Activated T-helper 17 cell treated with anti-CD3 and anti-CD28 coated beads, Interleukin-2, amount 50 U/mL, for 72 hours (primary cell): ENCODE results near the gene ARID3A. TPM values are rescaled to one million over a fixed set of nuclear protein-coding genes. Genes with fewer than 3 reads are reported as not detected.

Source experiments
- ATAC-seq: fragments of 150-1000 bp; cut with Tn5 transposase; replicated peaks from 2 replicates; pipeline ENCODE4 v1.10.0; 2021; ENCODE audit warnings: mild to moderate bottlenecking, moderate library complexity
- H3K27ac Mint-ChIP-seq: one replicate; pipeline ENCODE4 v1.8.0; 2022; ENCODE audit warnings: mixed read lengths
- H3K27me3 Mint-ChIP-seq: one replicate; pipeline ENCODE4 v1.8.0; 2022; ENCODE audit warnings: mixed read lengths
- H3K36me3 Mint-ChIP-seq: one replicate; pipeline ENCODE4 v1.8.0; 2022; ENCODE audit warnings: low read depth, mild to moderate bottlenecking, mixed read lengths
- H3K4me1 Mint-ChIP-seq: one replicate; pipeline ENCODE4 v1.8.0; 2022; ENCODE audit warnings: mixed read lengths
- H3K4me3 Mint-ChIP-seq: one replicate; pipeline ENCODE4 v1.8.0; 2022; ENCODE audit warnings: mild to moderate bottlenecking, mixed read lengths
- H3K9me3 Mint-ChIP-seq: one replicate; pipeline ENCODE4 v1.8.0; 2022; ENCODE audit warnings: mixed read lengths
- total RNA-seq, 2 donors: library from RNA; stranded (reverse); gene quantifications; one replicate each; pipeline ENCODE4 v1.2.3, GENCODE V29; 2022

Gene ARID3A
- total RNA-seq, 2 donors from 2014 or later: 50.3 to 79.3 TPM

GRCh38 chr19:1004803-1005664 lies 79.2 kb downstream of the ARID3A start:
- no peak overlapping the region for H3K4me3 Mint-ChIP-seq
- no peak for ATAC-seq

GRCh38 chr19:1006711-1007398 lies 81.0 kb downstream of the ARID3A start:
- ATAC-seq: no peak
- Mint-ChIP-seq H3K9me3 (no peaks in the 10 kb centered on the region), H3K36me3 (no peaks in the 10 kb centered on the region), H3K4me1 (peaks cover 5% of the 10 kb centered on the region), H3K4me3 (no peak overlapping the region), H3K27ac (no peak overlapping the region), H3K27me3 (peaks cover 5% of the 10 kb centered on the region)

More at GRCh38 chr19:1004803-1005664, 79.2 kb downstream of the ARID3A start:
- no peaks in the 10 kb centered on the region for H3K9me3 Mint-ChIP-seq
- peaks cover 5% of the 10 kb centered on the region for H3K4me1 Mint-ChIP-seq
- peaks cover 8% of the 10 kb centered on the region for H3K27me3 Mint-ChIP-seq
- H3K36me3 Mint-ChIP-seq: no peaks in the 10 kb centered on the region
- H3K27ac Mint-ChIP-seq: no peak overlapping the region

DNA sequence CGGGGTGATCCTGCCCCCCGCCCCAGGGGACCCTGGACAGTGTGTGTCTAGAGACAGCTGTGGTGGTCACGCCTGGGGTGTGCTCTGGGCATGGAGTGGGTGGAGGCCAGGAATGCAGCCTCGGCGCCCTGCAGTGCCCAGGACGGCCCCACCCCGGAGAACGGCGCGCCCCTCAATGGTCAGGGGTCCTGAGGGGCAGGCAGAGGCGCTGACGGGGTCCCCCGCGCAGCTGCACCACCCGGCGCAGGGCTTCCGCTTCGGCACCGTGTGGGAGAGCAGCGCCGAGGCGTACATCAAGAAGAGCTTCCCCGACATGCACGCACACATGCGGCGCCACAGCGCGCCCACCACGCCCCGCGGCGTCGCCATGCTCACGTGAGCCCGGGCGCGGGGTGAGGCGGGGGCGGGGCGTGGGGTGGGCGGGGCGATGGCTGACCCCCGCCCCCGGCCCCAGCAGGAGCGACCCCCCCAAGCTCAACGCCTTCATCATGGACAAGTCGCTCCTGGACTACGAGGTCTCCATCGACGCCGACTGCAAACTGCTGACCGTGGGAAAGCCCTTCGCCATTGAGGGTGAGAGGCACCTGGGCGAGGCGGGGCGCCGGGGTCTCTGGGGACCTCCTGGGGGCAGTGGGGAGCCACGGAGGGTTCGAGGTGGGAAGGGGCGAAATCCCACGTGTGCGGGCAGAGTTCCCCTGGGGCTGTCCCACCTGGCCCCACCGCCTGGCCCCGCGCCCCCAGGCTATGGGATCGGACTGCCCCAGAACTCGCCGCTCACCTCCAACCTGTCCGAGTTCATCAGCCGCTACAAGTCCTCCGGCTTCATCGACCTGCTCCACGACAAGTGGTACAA lies 81.8 kb downstream of the ARID3A start:
- Mint-ChIP-seq H3K9me3 (no peaks in the 10 kb centered on the region), H3K4me1 (peaks cover 2% of the 10 kb centered on the region), H3K27ac (no peak overlapping the region), H3K4me3 (no peak overlapping the region), H3K27me3 (peaks cover 2% of the 10 kb centered on the region), H3K36me3 (no peaks in the 10 kb centered on the region)
- no peak for ATAC-seq

DNA sequence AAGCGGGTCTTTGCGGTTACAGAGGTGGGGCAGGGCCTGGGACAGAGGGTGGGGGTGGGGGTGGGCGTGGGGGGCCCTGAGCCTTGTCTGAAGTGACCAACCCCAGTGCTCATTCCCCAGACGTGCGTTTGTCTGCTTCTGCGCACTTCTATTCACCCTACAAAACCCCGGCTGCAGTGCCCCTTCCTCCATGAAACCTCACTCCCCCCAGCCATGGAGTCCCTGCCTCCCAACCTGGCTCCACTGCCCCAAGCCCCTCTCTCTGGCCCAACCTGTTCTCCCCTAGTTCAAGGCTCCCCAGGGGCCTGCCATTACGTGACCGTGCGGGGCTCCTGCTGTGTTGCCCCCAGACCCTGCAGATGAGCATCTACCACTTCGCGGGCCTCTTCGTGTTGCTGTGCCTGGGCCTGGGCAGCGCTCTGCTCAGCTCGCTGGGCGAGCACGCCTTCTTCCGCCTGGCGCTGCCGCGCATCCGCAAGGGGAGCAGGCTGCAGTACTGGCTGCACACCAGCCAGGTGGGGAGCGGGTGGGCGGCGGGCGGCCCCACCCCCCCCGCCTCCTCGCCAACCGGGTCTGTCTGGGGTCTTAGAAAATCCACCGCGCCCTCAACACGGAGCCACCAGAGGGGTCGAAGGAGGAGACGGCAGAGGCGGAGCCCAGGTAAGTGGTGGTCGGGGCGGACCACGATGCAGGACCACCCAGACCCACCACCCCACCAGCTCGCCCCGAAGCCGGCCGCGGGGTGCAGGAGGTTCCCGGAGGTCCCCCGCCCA lies 82.6 kb downstream of the ARID3A start:
- no peak overlapping the region for H3K4me3 Mint-ChIP-seq
- no peaks in the 10 kb centered on the region for H3K4me1 Mint-ChIP-seq
- no peak overlapping the region for H3K27ac Mint-ChIP-seq
- H3K27me3 Mint-ChIP-seq: no peaks in the 10 kb centered on the region
- H3K36me3 Mint-ChIP-seq: no peaks in the 10 kb centered on the region
- ATAC-seq: no peak
- no peaks in the 10 kb centered on the region for H3K9me3 Mint-ChIP-seq

DNA sequence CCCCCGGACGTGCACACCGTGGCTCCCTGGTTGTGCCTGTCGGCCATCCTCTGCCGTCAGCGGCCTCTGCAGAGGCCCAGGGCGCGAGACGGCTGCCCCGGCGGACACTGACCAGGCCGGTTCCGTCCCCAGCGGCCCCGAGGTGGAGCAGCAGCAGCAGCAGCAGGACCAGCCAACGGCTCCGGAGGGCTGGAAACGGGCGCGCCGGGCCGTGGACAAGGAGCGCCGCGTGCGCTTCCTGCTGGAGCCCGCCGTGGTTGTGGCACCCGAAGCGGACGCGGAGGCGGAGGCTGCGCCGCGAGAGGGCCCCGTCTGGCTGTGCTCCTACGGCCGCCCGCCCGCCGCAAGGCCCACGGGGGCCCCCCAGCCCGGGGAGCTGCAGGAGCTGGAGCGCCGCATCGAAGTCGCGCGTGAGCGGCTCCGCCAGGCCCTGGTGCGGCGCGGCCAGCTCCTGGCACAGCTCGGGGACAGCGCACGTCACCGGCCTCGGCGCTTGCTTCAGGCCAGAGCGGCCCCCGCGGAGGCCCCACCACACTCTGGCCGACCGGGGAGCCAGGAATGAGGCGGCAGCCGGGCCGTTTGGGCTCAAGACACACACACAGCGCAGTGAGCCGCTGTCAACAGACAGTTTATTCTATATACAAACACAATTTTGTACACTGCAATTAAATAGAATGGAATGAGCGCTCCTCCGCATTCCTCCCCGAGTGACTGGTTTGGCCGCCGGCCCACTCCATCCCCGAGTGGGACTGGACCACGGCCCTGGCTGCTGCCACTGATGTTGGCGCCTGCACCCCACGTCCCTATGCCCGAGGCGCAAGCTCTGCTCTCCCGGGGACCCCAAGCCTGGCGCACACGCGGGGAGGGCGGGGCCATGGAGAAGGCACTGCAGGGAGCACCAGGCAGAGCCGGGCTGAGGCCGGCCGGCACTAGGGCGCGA lies 83.5 kb downstream of the ARID3A start:
- Mint-ChIP-seq H3K27ac (no peak overlapping the region), H3K4me1 (no peaks in the 10 kb centered on the region), H3K9me3 (no peaks in the 10 kb centered on the region), H3K36me3 (no peaks in the 10 kb centered on the region), H3K27me3 (no peaks in the 10 kb centered on the region), H3K4me3 (no peak overlapping the region)
- no peak for ATAC-seq

GRCh38 chr19:1009981-1010538 lies 84.2 kb downstream of the ARID3A start:
- no peak for ATAC-seq
- no peaks in the 10 kb centered on the region for H3K9me3 Mint-ChIP-seq
- no peaks in the 10 kb centered on the region for H3K27me3 Mint-ChIP-seq

GRCh38 chr19:1010586-1011510 lies 85.0 kb downstream of the ARID3A start:
- ATAC-seq: no peak
- H3K4me3 Mint-ChIP-seq: no peak overlapping the region
- no peak overlapping the region for H3K27ac Mint-ChIP-seq
- no peaks in the 10 kb centered on the region for H3K36me3 Mint-ChIP-seq
- H3K9me3 Mint-ChIP-seq: no peaks in the 10 kb centered on the region
- H3K4me1 Mint-ChIP-seq: no peaks in the 10 kb centered on the region
- H3K27me3 Mint-ChIP-seq: no peaks in the 10 kb centered on the region

More at GRCh38 chr19:1009981-1010538, 84.2 kb downstream of the ARID3A start:
- Mint-ChIP-seq H3K36me3 (no peaks in the 10 kb centered on the region), H3K4me1 (no peaks in the 10 kb centered on the region), H3K4me3 (no peak overlapping the region), H3K27ac (no peak overlapping the region)

- Mint-ChIP-seq H3K9me3 (no peaks in the 10 kb centered on the region), H3K27me3 (no peaks in the 10 kb centered on the region)
Measured at GRCh38 chr19:1011831-1012333, 86.0 kb downstream of the ARID3A start.

DNA sequence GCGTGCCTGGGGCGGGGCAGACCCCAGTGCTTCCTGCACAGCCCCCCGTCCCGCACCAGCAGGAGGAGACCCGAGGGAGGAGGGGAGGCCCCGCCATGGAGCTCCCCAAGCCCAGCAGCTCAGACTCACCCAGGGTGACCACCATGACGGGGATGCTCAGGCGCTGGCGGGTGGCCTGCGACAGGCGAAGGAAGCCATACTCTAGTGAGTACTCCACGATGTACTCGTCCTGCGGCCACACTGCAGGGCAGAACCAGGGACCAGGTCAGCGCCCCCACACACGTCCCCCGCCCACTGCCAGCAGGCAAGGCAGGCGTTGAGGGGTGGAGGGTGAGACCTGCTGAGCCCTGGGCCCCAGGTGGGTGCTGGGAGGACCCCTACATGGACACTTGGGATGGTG lies 86.5 kb downstream of the ARID3A start:
- Mint-ChIP-seq H3K27me3 (no peaks in the 10 kb centered on the region), H3K9me3 (no peaks in the 10 kb centered on the region), H3K4me1 (no peaks in the 10 kb centered on the region), H3K4me3 (no peak overlapping the region), H3K36me3 (no peaks in the 10 kb centered on the region), H3K27ac (no peak overlapping the region)
- no peak for ATAC-seq

More at GRCh38 chr19:1011831-1012333, 86.0 kb downstream of the ARID3A start:
- Mint-ChIP-seq H3K4me1 (no peaks in the 10 kb centered on the region), H3K36me3 (no peaks in the 10 kb centered on the region), H3K27ac (no peak overlapping the region), H3K4me3 (no peak overlapping the region)
- no peak for ATAC-seq

GRCh38 chr19:1013218-1013617 lies 87.4 kb downstream of the ARID3A start:
- peaks cover under 1% of the 10 kb centered on the region for H3K36me3 Mint-ChIP-seq
- ATAC-seq: no peak
- no peak overlapping the region for H3K27ac Mint-ChIP-seq
- H3K9me3 Mint-ChIP-seq: no peaks in the 10 kb centered on the region
- H3K4me3 Mint-ChIP-seq: no peak overlapping the region
- H3K27me3 Mint-ChIP-seq: no peaks in the 10 kb centered on the region
- H3K4me1 Mint-ChIP-seq: peaks cover 8% of the 10 kb centered on the region

- Mint-ChIP-seq H3K9me3 (no peaks in the 10 kb centered on the region), H3K36me3 (peaks cover 12% of the 10 kb centered on the region), H3K4me3 (no peak overlapping the region), H3K27me3 (no peaks in the 10 kb centered on the region), H3K4me1 (peaks cover 8% of the 10 kb centered on the region), H3K27ac (no peak overlapping the region)
- ATAC-seq: no peak
Measured at GRCh38 chr19:1014161-1015060, 88.6 kb downstream of the ARID3A start.
